ENCODE measurements around the gene AFF4.

GRCh38 chr5:132825834-132826391 is 137.5 kb downstream of the AFF4 start:
- no peak for TF ChIP-seq CTCF (IDR thresholded peaks at IDR 0.05)
- no peak for TF ChIP-seq POLR2A (IDR thresholded peaks at IDR 0.05)
- no peak for TF ChIP-seq POLR2AphosphoS5 (IDR thresholded peaks at IDR 0.05)

All from gastroesophageal sphincter (tissue), 3 donors.